SK-N-SH (cell line): ENCODE data around the gene FAXDC2.

Experiments
- CTCF ChIP-seq: fragments of 200-600 bp; sonication (generic); IDR thresholded peaks from 2 replicates; pipeline ENCODE4 v1.6.1; 2017; ENCODE audit warnings: antibody characterized with exemption, mild to moderate bottlenecking, moderate library complexity
- FOXJ3 ChIP-seq: sonication (generic); formaldehyde crosslinking; IDR thresholded peaks from 2 replicates; pipeline ENCODE4 v1.5.1; 2020; ENCODE audit warnings: mild to moderate bottlenecking, missing genetic modification reagents
- FOXM1 ChIP-seq: IDR thresholded peaks from 2 replicates; pipeline ENCODE4 v1.4.0; 2012; ENCODE audit warnings: low read depth, mild to moderate bottlenecking
- GABPA ChIP-seq: IDR thresholded peaks from 2 replicates; pipeline ENCODE4 v1.4.0; 2012; ENCODE audit warnings: low read depth, mild to moderate bottlenecking
- MAX ChIP-seq: IDR thresholded peaks from 2 replicates; pipeline ENCODE4 v1.4.0; 2012; ENCODE audit warnings: low read depth
- POLR2AphosphoS5 ChIP-seq: IDR thresholded peaks from 2 replicates; pipeline ENCODE4 v1.6.1; 2012; ENCODE audit warnings: low read depth, low read length
- RAD21 ChIP-seq: IDR thresholded peaks from 2 replicates; pipeline ENCODE4 v1.6.1; 2012; ENCODE audit warnings: mild to moderate bottlenecking, low read length
- REST ChIP-seq: IDR thresholded peaks from 2 replicates; pipeline ENCODE4 v1.6.1; 2012; ENCODE audit warnings: mild to moderate bottlenecking, low read depth, low read length, moderate library complexity
- SMC3 ChIP-seq: IDR thresholded peaks from 2 replicates; pipeline ENCODE4 v1.6.1; 2012; ENCODE audit warnings: low read depth, low read length, improper control_type of control experiment
- TAF1 ChIP-seq: IDR thresholded peaks from 2 replicates; pipeline ENCODE4 v1.6.1; 2012; ENCODE audit warnings: low read depth, mild to moderate bottlenecking, low read length, moderate library complexity, borderline replicate concordance
- TEAD4 ChIP-seq: IDR thresholded peaks from 2 replicates; pipeline ENCODE4 v1.4.0; 2012; ENCODE audit warnings: mild to moderate bottlenecking, borderline replicate concordance; ENCODE audit not compliant: insufficient read depth
- TF ChIP-seq, protein P1 (sequence below): IDR thresholded peaks from 2 replicates; pipeline ENCODE4 v1.4.0; 2012; ENCODE audit warnings: low read depth, borderline replicate concordance
- TF ChIP-seq, protein P2 (sequence below): IDR thresholded peaks from 2 replicates; pipeline ENCODE4 v1.4.0; 2012; ENCODE audit warnings: low read depth, borderline replicate concordance

DNA sequence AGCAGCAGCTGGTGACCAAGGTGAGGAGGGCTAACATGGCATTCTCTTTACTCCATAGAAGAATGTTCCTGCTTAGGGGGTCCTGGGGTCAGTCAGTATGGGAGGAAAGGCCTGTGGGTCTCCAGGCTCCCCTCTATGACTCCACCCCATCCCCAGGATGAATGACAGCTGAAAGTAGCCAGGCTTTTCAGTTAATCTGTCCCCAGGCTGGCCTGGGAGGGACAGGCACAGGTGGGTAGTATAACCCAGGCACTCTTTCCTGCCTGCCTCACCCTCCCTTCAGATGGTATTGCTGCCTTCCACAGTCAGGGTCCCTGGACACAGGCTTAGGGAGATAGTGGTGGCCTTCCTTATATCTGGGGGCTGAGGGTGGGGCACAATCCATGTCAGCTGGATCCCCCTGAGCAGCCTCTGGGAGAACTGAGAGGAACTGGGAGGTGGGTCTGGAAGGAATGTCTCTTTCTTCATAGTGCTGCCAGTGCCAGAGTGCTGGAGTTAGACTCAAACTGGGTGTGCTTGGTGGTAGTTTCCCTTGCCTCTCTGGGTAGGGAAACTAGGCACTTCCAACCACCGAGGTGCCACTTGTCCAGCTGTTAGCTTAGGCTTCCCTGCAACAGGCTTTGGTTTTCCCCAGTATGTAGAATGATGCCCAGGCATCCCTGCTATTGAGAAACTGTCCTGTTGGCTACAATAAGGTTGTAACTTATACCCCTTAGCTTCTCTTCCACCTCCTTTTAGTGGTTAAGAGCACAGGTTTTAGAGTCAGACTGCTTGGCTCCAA lies 67.4 kb downstream of the FAXDC2 start:
- no peak for TF ChIP-seq RAD21
- TF ChIP-seq, protein P1, sequence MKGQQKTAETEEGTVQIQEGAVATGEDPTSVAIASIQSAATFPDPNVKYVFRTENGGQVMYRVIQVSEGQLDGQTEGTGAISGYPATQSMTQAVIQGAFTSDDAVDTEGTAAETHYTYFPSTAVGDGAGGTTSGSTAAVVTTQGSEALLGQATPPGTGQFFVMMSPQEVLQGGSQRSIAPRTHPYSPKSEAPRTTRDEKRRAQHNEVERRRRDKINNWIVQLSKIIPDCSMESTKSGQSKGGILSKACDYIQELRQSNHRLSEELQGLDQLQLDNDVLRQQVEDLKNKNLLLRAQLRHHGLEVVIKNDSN = no peak
- no peak for TF ChIP-seq CTCF
- TF ChIP-seq FOXM1 = no peak
- no peak for TF ChIP-seq GABPA
- no peak for TF ChIP-seq POLR2AphosphoS5
- TF ChIP-seq REST = no peak
- no peak for TF ChIP-seq TEAD4
- TF ChIP-seq, protein P2, sequence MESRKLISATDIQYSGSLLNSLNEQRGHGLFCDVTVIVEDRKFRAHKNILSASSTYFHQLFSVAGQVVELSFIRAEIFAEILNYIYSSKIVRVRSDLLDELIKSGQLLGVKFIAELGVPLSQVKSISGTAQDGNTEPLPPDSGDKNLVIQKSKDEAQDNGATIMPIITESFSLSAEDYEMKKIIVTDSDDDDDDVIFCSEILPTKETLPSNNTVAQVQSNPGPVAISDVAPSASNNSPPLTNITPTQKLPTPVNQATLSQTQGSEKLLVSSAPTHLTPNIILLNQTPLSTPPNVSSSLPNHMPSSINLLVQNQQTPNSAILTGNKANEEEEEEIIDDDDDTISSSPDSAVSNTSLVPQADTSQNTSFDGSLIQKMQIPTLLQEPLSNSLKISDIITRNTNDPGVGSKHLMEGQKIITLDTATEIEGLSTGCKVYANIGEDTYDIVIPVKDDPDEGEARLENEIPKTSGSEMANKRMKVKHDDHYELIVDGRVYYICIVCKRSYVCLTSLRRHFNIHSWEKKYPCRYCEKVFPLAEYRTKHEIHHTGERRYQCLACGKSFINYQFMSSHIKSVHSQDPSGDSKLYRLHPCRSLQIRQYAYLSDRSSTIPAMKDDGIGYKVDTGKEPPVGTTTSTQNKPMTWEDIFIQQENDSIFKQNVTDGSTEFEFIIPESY = no peak
- no peak for TF ChIP-seq TAF1
- TF ChIP-seq SMC3 = no peak
- no peak for TF ChIP-seq MAX
- TF ChIP-seq FOXJ3 (CRISPR knock-in tag) = no peak
